Measurements from ENCODE around the gene GRIK1.

The GRIK1 gene

GRCh38 chr21:29739176-29739575 lies 200.6 kb downstream of the GRIK1 start:
- Histone ChIP-seq H3K4me1 (ENCODE audit: control insufficient read depth in 1 of 2, insufficient read depth in 1 of 2, low read depth in 1 of 2, low read length in 1 of 2) (no peaks in the 10 kb centered on the region), H3K9me3 (no peaks in the 10 kb centered on the region), H3K27ac (no peak overlapping the region), H3K36me3 (no peaks in the 10 kb centered on the region), H3K4me3 (ENCODE audit: low read depth in 1 of 2, low read length in 1 of 2) (no peak overlapping the region), H3K27me3 (no peaks in the 10 kb centered on the region)
- TF ChIP-seq, protein P1, sequence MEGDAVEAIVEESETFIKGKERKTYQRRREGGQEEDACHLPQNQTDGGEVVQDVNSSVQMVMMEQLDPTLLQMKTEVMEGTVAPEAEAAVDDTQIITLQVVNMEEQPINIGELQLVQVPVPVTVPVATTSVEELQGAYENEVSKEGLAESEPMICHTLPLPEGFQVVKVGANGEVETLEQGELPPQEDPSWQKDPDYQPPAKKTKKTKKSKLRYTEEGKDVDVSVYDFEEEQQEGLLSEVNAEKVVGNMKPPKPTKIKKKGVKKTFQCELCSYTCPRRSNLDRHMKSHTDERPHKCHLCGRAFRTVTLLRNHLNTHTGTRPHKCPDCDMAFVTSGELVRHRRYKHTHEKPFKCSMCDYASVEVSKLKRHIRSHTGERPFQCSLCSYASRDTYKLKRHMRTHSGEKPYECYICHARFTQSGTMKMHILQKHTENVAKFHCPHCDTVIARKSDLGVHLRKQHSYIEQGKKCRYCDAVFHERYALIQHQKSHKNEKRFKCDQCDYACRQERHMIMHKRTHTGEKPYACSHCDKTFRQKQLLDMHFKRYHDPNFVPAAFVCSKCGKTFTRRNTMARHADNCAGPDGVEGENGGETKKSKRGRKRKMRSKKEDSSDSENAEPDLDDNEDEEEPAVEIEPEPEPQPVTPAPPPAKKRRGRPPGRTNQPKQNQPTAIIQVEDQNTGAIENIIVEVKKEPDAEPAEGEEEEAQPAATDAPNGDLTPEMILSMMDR (IDR thresholded peaks at IDR 0.05): no peak

- Histone ChIP-seq H3K27me3 (no peaks in the 10 kb centered on the region), H3K4me1 (ENCODE audit: control insufficient read depth in 1 of 2, insufficient read depth in 1 of 2, low read depth in 1 of 2, low read length in 1 of 2) (no peaks in the 10 kb centered on the region), H3K36me3 (no peaks in the 10 kb centered on the region), H3K9me3 (no peaks in the 10 kb centered on the region), H3K4me3 (ENCODE audit: low read depth in 1 of 2, low read length in 1 of 2) (no peak overlapping the region), H3K27ac (no peak overlapping the region)
- TF ChIP-seq, protein P1 (IDR thresholded peaks at IDR 0.05): no peak
These were observed 201.1 kb downstream of the GRIK1 start for GRCh38 chr21:29738730-29739129.

- Histone ChIP-seq H3K4me3 (ENCODE audit: low read depth in 1 of 2, low read length in 1 of 2) (no peak overlapping the region), H3K9me3 (no peaks in the 10 kb centered on the region), H3K27me3 (no peaks in the 10 kb centered on the region), H3K27ac (no peak overlapping the region), H3K4me1 (ENCODE audit: control insufficient read depth in 1 of 2, insufficient read depth in 1 of 2, low read depth in 1 of 2, low read length in 1 of 2) (no peaks in the 10 kb centered on the region), H3K36me3 (no peaks in the 10 kb centered on the region)
- TF ChIP-seq, protein P1 (IDR thresholded peaks at IDR 0.05): no peak
These were observed 202.6 kb downstream of the GRIK1 start for GRCh38 chr21:29737186-29737585.

DNA sequence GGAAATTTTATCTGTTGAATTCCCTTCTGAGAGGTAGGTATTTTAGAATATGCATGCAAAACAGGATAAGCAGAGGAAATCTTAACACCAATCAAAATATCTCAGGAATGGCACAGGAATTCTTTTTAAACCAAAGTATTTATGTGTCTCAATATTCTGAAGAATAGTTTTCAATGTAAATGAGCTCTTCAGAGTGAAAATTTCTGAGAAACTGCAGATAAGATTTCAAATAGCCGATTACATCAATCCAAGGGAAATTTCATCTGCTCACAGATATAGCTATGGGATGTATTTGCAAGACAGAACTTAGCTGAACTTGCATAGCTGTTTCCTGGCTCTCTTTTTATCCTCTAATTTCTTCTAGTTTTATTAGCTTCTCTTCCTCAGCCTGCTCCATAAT lies 209.5 kb downstream of the GRIK1 start:
- TF ChIP-seq, protein P1 (IDR thresholded peaks at IDR 0.05): no peak
- no peak overlapping the region for H3K27ac ChIP-seq
- H3K27me3 ChIP-seq: no peaks in the 10 kb centered on the region
- H3K4me1 ChIP-seq (ENCODE audit: control insufficient read depth in 1 of 2, insufficient read depth in 1 of 2, low read depth in 1 of 2, low read length in 1 of 2): no peaks in the 10 kb centered on the region
- H3K9me3 ChIP-seq: no peaks in the 10 kb centered on the region
- H3K36me3 ChIP-seq: no peaks in the 10 kb centered on the region
- no peak overlapping the region for H3K4me3 ChIP-seq (ENCODE audit: low read depth in 1 of 2, low read length in 1 of 2)

GRCh38 chr21:29726044-29726443 lies 213.8 kb downstream of the GRIK1 start:
- TF ChIP-seq, protein P1 (IDR thresholded peaks at IDR 0.05): no peak
- Histone ChIP-seq H3K36me3 (no peaks in the 10 kb centered on the region), H3K4me3 (ENCODE audit: low read depth in 1 of 2, low read length in 1 of 2) (no peak overlapping the region), H3K27me3 (no peaks in the 10 kb centered on the region), H3K4me1 (ENCODE audit: control insufficient read depth in 1 of 2, insufficient read depth in 1 of 2, low read depth in 1 of 2, low read length in 1 of 2) (no peaks in the 10 kb centered on the region), H3K9me3 (no peaks in the 10 kb centered on the region), H3K27ac (no peak overlapping the region)

Measured in neutrophil (primary cell).